SK-MEL-5 (cell line): ENCODE data around the gene MYMX. TPM values are rescaled to one million over a fixed set of nuclear protein-coding genes. Genes with fewer than 3 reads are reported as not detected.
A peak's percentile ranks its signal among the peaks of the same experiment; 100 is the strongest.
"Not testable (repeated sequence)": the region's sequence is repeated elsewhere in the genome, so short reads cannot be mapped to it uniquely, and the experiment has no call there.

Experiments
- DNase-seq: peaks from one replicate; pipeline ENCODE4 v3.0.0-alpha.2; 2016; ENCODE audit warnings: low read depth, low spot score
- in situ Hi-C: cut with HindIII; loops from 2 replicates; pipeline ENCODE4 v1.10.0; 2016; ENCODE audit warnings: low sequenced_read_pairs, high pct_unique_total_duplicates, low pct_unique_long_range_greater_than_20kb
- polyA plus RNA-seq, 2 experiments: library from polyadenylated mRNA; depleted of rRNA; stranded (reverse); fragments of >200 nt; gene quantifications; 2 replicates each; pipeline ENCODE4 v1.2.3, GENCODE V29; 2015
- total RNA-seq: library from RNA; depleted of rRNA; stranded (reverse); fragments of >200 nt; shearing (Covaris generic); gene quantifications from 2 replicates; pipeline ENCODE4 v1.2.3, GENCODE V29; 2014; rRNA removed

Gene MYMX
- not detected in 2 replicates for total RNA-seq
- polyA plus RNA-seq (2015; cell fraction: cytosol; rRNA removed): not detected in 2 replicates
- polyA plus RNA-seq (2015; cell fraction: nucleus; rRNA removed): not detected in 2 replicates

DNA sequence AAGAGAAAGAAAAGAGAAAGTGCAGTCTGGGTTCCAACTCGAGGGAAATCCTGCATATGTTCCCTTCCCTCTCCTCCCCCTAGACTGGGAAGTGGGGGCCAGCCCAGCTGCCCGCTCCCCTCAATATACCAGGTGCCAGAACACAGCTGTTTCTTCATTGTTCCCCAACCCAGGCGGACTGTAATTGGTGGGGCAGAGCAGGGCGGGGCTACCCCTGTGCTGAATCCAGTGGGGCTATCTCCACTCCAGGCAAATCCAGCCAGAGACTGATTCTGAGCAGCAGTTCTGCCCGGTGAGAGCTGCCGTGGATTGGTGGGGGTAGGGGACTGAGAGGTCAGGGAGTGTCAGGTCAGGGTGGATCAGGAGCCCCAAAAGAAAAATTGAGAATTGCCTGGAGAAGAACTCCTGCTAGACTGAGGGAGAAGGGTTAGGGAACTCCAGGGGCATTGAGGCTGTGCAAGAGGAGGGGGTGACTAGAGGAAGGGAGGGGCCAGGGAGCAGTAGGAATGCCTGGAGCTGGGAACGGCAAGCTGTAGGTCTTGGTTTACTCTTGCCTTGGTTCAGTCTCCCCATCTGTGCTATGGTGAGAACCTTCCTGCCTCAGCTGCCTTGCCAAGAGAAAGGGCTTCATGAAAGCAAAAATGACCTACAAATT lies at the start of gene MYMX:
Gene MYMX (plus strand): TSS at position 250 of the 655 bp plus-strand sequence. CDS start 546 bp downstream, outside the sequence.
- no peak for DNase-seq
- in situ Hi-C loops: no loop called here

DNA sequence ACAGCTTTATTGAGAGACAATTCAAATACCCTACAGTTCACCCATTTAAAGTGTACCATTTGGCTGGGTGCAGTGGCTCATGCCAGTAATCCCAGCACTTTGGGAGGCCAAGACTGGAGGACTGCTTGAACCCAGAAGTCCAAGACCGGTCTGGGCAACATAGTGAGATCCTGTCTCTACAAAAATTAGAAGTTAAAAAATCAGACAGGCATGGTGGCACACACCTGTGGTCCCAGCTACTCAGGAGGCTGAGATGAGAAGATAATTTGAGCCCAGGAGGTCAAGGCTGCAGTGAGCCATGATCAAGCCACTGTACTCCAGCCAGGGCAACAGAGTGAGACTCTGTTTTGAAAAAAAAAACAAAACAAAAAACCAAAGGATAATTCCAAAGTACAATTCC lies 49.2 kb upstream of the MYMX start:
- in situ Hi-C loops: no loop called here
- no peak for DNase-seq

DNA sequence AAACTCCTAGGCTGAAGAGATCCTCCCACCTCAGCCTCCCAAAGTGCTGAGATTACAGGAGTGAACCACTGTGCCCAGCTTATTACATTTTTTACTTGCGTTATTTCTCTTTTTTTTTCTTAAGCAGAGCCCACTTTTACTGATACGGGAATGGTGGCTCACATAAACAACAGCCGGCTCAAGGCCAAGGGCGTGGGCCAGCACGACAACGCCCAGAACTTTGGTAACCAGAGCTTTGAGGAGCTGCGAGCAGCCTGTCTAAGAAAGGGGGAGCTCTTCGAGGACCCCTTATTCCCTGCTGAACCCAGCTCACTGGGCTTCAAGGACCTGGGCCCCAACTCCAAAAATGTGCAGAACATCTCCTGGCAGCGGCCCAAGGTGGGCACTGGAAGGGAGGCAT lies 47.6 kb upstream of the MYMX start:
- in situ Hi-C loops: no loop called here
- DNase-seq: no peak

- DNase-seq: no peak
- in situ Hi-C loops: no loop called here
Measured at GRCh38 chr6:44169886-44170570, 46.7 kb upstream of the MYMX start.

- in situ Hi-C loops: no loop called here
Measured at GRCh38 chr6:44171899-44172546, 44.7 kb upstream of the MYMX start.

DNA sequence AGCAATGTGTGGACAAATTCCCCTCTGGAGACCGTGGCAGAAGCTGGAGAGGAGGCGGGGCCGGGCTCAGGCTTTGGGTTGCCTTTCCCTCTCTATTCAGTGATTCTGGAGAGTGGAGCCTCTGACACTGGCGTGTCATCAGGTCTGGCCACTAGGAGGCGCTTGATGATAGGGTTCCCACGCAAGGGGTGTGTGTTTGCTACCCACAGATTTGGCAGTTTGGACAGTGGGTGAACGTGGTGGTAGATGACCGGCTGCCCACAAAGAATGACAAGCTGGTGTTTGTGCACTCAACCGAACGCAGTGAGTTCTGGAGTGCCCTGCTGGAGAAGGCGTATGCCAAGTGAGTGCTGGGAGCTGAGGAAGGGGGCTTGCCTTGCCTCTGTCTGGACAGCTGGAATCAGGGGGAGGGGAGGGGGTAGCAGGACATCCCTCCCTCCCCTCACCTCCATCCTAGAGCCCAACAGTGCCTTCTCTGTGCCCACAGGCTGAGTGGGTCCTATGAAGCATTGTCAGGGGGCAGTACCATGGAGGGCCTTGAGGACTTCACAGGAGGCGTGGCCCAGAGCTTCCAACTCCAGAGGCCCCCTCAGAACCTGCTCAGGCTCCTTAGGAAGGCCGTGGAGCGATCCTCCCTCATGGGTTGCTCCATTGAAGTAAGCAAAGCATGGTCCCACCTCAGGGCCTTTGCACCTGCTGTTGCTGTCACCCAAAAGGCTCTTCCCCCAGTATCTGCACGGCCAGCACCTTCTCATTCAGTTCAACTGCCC lies 43.8 kb upstream of the MYMX start:
- in situ Hi-C loops: no loop called here
- peak; percentile 86 for DNase-seq

More at GRCh38 chr6:44171899-44172546, 44.7 kb upstream of the MYMX start:
- DNase-seq: no peak

DNA sequence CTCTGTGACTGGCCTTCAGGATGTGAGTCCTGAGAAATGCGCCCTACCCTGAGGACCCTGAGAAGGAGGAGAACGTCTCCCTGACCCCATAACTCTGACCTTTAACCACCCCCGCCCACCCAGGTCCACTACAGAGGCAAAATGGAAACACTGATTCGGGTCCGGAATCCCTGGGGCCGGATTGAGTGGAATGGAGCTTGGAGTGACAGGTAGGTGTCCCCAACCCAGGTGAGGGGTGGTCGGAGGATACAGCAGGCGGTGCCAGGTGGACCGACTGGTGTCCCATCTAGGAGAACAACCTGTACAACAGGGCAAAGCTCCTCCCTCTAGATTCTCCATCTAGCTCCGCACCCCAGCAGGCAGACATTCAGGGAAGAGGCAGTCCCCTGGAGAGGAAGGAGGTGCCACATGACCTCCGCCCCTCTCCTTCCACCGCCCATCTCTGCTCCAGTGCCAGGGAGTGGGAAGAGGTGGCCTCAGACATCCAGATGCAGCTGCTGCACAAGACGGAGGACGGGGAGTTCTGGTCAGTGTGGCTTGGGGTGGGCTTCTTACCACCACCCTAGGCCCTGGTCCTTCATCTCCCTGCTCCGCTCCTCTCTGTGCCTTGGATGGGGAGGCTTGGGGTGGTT lies 40.5 kb upstream of the MYMX start:
- no peak for DNase-seq
- in situ Hi-C loops: no loop called here

DNA sequence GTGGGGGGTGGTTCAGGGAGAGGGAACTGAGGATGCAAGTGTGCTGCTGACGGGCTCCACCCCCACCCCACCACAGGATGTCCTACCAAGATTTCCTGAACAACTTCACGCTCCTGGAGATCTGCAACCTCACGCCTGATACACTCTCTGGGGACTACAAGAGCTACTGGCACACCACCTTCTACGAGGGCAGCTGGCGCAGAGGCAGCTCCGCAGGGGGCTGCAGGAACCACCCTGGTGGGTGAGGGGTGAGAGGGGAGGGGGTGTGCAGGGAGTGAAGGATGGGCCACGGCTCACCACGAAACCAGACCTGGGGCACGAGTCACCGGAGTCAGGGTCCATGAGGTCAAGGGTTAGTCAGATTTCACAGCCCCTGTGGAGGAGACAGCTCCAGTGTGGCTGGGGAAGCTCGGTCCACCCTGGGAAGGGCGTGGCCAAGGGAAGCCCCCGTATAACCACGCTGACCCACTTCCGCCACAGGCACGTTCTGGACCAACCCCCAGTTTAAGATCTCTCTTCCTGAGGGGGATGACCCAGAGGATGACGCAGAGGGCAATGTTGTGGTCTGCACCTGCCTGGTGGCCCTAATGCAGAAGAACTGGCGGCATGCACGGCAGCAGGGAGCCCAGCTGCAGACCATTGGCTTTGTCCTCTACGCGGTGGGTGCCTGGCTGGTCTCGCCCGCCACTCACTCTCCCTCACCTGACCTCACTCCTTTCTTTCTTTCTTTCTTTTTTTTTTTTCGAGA lies 39.8 kb upstream of the MYMX start:
- in situ Hi-C loops: no loop called here
- no peak for DNase-seq

DNA sequence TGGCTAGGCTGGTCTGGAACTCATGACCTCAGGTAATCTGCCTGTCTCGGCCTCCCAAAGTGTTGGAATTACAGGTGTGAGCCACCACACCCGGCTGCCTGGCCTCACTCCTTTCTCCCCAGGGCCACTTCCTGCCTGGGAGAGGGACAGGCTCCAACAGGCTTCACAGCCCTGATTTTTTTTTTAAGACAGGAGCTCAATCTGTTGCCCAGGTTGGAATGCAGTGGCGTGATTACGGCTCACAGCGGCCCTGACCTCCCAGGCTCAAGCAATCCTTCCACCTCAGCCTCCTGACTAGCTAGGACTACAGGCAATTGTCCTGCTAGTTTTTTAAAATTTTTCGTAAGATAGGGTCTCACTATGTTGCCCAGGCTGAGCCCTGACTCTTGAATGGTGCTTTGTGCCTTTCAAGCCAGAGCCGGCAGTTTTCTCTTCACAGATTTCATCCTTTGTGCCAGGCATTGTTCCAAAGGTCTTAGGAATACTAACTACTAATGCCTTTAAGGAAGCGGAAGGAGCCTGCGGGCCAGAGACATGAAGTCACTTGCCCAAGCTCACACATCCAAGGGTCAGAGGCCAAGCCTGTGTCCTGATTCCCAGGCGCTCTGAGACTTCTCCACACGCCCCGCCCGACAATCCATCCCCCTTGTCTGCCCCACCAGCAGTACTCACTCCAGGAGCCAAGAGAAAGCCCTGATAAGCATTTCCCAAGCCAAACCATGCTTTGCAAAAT lies 38.9 kb upstream of the MYMX start:
- in situ Hi-C loops: no loop called here
- DNase-seq: no peak

DNA sequence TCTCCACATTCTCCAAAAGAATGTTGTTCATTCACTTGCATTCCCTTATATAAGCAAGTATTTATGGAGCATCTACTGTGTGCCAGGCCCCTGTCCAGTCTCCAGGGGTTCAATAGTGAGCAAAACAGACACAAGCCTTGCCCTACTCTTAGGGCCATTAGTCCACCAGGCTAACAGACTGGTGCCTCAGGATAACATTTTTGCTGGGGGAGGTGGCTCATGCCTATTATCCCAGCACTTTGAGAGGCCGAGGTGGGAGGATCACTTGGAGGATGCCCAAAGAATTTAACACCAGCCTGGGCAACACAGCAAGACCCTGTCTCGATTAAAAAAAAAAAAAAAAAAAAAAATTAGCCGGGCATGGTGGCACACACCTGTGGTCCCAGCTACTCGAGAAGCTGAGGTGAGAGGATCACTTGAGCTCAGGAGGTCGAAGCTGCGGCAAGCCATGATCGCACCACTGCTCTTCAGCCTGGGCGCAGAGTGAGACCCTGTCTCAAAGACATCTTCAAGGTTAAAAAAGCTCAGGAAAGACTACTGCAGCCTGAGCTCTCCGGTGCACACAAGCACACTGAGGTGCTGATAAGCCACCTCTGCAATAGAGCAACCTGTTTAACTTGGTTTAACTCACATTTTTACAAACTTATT lies 38.2 kb upstream of the MYMX start:
- no peak for DNase-seq
- in situ Hi-C loops: no loop called here

- DNase-seq: no peak
- in situ Hi-C loops: no loop called here
Measured at GRCh38 chr6:44179072-44179536, 37.6 kb upstream of the MYMX start.

GRCh38 chr6:44179648-44180047 lies 37.1 kb upstream of the MYMX start:
- DNase-seq: no peak
- in situ Hi-C loops: no loop called here

GRCh38 chr6:44180406-44180805 lies 36.3 kb upstream of the MYMX start:
- no peak for DNase-seq
- in situ Hi-C loops: no loop called here

DNA sequence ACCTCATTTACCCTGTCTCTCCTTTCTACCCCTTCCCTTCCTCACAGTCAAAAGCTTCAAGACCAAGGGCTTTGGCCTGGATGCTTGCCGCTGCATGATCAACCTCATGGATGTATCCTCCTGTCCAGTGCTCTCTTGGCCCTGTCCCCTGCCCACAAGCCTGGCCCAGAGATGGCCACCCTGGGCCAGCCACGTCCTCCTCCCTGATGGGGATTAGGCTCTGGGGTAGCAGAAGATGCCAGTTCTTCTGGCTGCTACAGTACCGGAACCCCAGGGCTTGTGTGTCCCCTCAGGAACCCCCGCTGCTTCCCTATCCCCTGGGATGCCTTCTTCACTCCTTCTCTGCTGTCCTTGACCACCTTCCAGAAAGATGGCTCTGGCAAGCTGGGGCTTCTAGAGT lies 35.8 kb upstream of the MYMX start:
- no peak for DNase-seq
- in situ Hi-C loops: no loop called here

DNA sequence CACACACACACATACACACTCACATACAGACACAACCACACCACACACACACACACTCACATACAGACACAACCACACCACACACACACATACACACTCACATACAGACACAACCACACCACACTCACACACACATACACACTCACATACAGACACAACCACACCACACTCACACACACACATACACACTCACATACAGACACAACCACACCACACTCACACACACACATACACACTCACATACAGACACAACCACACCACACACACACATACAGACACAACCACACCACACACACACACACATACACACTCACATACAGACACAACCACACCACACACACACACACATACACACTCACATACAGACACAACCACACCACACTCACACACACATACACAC lies 34.9 kb upstream of the MYMX start:
- in situ Hi-C loops, DNase-seq: not testable (repeated sequence)

- in situ Hi-C loops: no loop called here
- no peak for DNase-seq
Measured at GRCh38 chr6:44182911-44183390, 33.8 kb upstream of the MYMX start.
